PC-3 (cell line): ENCODE measurements around the gene CHPF2. TPM values are rescaled to one million over a fixed set of nuclear protein-coding genes. Genes with fewer than 3 reads are reported as not detected.

Experiments
- ATAC-seq: fragments of 200-7000 bp; cut with Tn5 transposase; 2 replicates; pipeline ENCODE4 v1.9.1; 2020; ENCODE audit warnings: mild to moderate bottlenecking, moderate library complexity
- BruUV-seq: library from RNA; stranded (reverse); fragments of 400-500 nt; replicated peaks from 2 replicates; lab custom pipeline; 2021; lab: Mats Ljungman, UMichigan
- CTCF ChIA-PET: fragments of 300-600 bp; sonication (Branson Sonifier 250); formaldehyde crosslinking; loops from one replicate; lab custom pipeline; 2022; ENCODE audit warnings: antibody characterized with exemption; lab: Charles Lee
- POLR2A ChIA-PET: fragments of 300-600 bp; sonication (Branson Sonifier 250); formaldehyde crosslinking; loops from one replicate; lab custom pipeline; 2022; ENCODE audit warnings: antibody characterized with exemption; ENCODE audit not compliant: unreplicated experiment; lab: Charles Lee
- DNase-seq: peaks from one replicate; pipeline ENCODE4 v3.0.0-alpha.2; 2015
- H2AFZ ChIP-seq: fragments of 300-600 bp; sonication (generic); 2 replicates; pipeline ENCODE4 v1.6.0; 2016; ENCODE audit warnings: antibody characterized with exemption, low read length
- H3F3A ChIP-seq: fragments of 300-600 bp; sonication (generic); one replicate; pipeline ENCODE4 v1.6.0; 2017; ENCODE audit warnings: antibody characterized with exemption, low read length, control low read depth, mild to moderate bottlenecking; ENCODE audit not compliant: unreplicated experiment
- H3K27ac ChIP-seq: fragments of 300-600 bp; sonication (generic); 2 replicates; pipeline ENCODE4 v1.5.1; 2016; ENCODE audit warnings: mild to moderate bottlenecking, low read length
- H3K27me3 ChIP-seq: fragments of 300-600 bp; sonication (generic); 2 replicates; pipeline ENCODE4 v1.6.1; 2016; ENCODE audit warnings: low read length, mixed read lengths
- H3K36me3 ChIP-seq: fragments of 300-600 bp; sonication (generic); 2 replicates; pipeline ENCODE4 v1.6.1; 2016; ENCODE audit warnings: low read depth, mixed run types, low read length, mixed read lengths
- H3K4me1 ChIP-seq: fragments of 300-600 bp; sonication (generic); 2 replicates; pipeline ENCODE4 v1.5.1; 2016; ENCODE audit warnings: low read length; ENCODE audit not compliant: insufficient read depth
- H3K4me2 ChIP-seq: fragments of 300-600 bp; sonication (generic); 2 replicates; pipeline ENCODE4 v1.6.0; 2016; ENCODE audit warnings: low read length
- H3K4me3 ChIP-seq: fragments of 300-600 bp; sonication (generic); 2 replicates; pipeline ENCODE4 v1.5.1; 2016; ENCODE audit warnings: mild to moderate bottlenecking, low read length, mixed read lengths
- H3K79me2 ChIP-seq: fragments of 300-600 bp; sonication (generic); 2 replicates; pipeline ENCODE4 v1.6.1; 2017; ENCODE audit warnings: low read length, mixed read lengths
- H3K9ac ChIP-seq: fragments of 300-600 bp; sonication (generic); 2 replicates; pipeline ENCODE4 v1.6.0; 2016; ENCODE audit warnings: mild to moderate bottlenecking, low read length
- H3K9me2 ChIP-seq: fragments of 300-600 bp; sonication (generic); replicated peaks from 2 replicates; pipeline ENCODE4 v1.6.1; 2016; ENCODE audit warnings: mixed run types, low read length, mixed read lengths
- H3K9me3 ChIP-seq: fragments of 300-600 bp; sonication (generic); 2 replicates; pipeline ENCODE4 v1.6.1; 2016; ENCODE audit warnings: low read length, mixed read lengths
- H4K20me1 ChIP-seq: fragments of 300-600 bp; sonication (generic); 2 replicates; pipeline ENCODE4 v1.6.1; 2016; ENCODE audit warnings: low read length, mixed read lengths
- CTCF ChIP-seq: fragments of 300-600 bp; sonication (generic); conservative IDR thresholded peaks from 2 replicates; pipeline ENCODE4 v1.5.1; 2017; ENCODE audit warnings: antibody characterized with exemption, low read depth, mild to moderate bottlenecking, low read length
- EZH2 ChIP-seq: fragments of 300-600 bp; sonication (generic); IDR thresholded peaks from one replicate; pipeline ENCODE4 v1.6.1; 2017; ENCODE audit warnings: antibody characterized with exemption, mild to moderate bottlenecking, low read length; ENCODE audit not compliant: unreplicated experiment
- EZH2phosphoT487 ChIP-seq: fragments of 300-600 bp; sonication (generic); IDR thresholded peaks from 2 replicates; pipeline ENCODE4 v1.6.1; 2018; ENCODE audit warnings: mild to moderate bottlenecking, antibody characterized with exemption, low read length, borderline replicate concordance
- intact Hi-C: fragments of 100-400 bp; cut with micrococcal nuclease; formaldehyde crosslinking; loops from 2 replicates; pipeline ENCODE4 v1.9.0; 2023
- total RNA-seq: library from RNA; depleted of rRNA; stranded (reverse); fragments of >200 nt; gene quantifications from 2 replicates; pipeline ENCODE4 v1.2.3, GENCODE V29; 2014

Gene CHPF2
- total RNA-seq, 1 experiment from 2014 or later = 30.1 TPM

GRCh38 chr7:151223728-151224127, 8.6 kb upstream of the CHPF2 start:
- CTCF ChIA-PET = no interaction called here
- no peak overlapping the region for H3K9ac ChIP-seq
- ATAC-seq = no peak
- peaks cover 22% of the 10 kb centered on the region for H3K4me1 ChIP-seq
- H3K4me3 ChIP-seq = no peak overlapping the region
- H3K4me2 ChIP-seq = no peak overlapping the region
- DNase-seq = peak; percentile 0
- POLR2A ChIA-PET = no interaction called here
- peaks cover 41% of the 10 kb centered on the region for H3K36me3 ChIP-seq
- no peaks in the 10 kb centered on the region for H3K9me2 ChIP-seq
- TF ChIP-seq EZH2phosphoT487 (no peak), EZH2 (no peak), CTCF (peak; percentile 19; the same call in 1 of the 2 replicates)
- no peak overlapping the region for H2AFZ ChIP-seq
- no peak overlapping the region for H3K27ac ChIP-seq
- peaks cover 28% of the 10 kb centered on the region for H3K79me2 ChIP-seq
- H4K20me1 ChIP-seq = no peaks in the 10 kb centered on the region
- no peaks in the 10 kb centered on the region for H3K9me3 ChIP-seq
- intact Hi-C loops = no loop called here
- no peaks in the 10 kb centered on the region for H3F3A ChIP-seq
- BruUV-seq = no TSS peak
- H3K27me3 ChIP-seq = no peaks in the 10 kb centered on the region

GRCh38 chr7:151225948-151226510, 6.3 kb upstream of the CHPF2 start:
- Histone ChIP-seq H3K4me2 (peak overlapping the region; percentile 97), H3K9me2 (no peaks in the 10 kb centered on the region), H3K9me3 (no peaks in the 10 kb centered on the region), H3K4me3 (peak overlapping the region; percentile 92), H3K79me2 (peaks cover 28% of the 10 kb centered on the region), H3F3A (no peaks in the 10 kb centered on the region), H2AFZ (no peak overlapping the region), H3K9ac (peak overlapping the region; percentile 94), H3K36me3 (peaks cover 35% of the 10 kb centered on the region), H3K27ac (no peak overlapping the region), H4K20me1 (no peaks in the 10 kb centered on the region), H3K4me1 (peaks cover 26% of the 10 kb centered on the region), H3K27me3 (no peaks in the 10 kb centered on the region)
- DNase-seq (peak; percentile 1), ATAC-seq (no peak)
- BruUV-seq = no TSS peak
- CTCF ChIA-PET = no interaction called here
- intact Hi-C loops = no loop called here
- TF ChIP-seq EZH2phosphoT487 (no peak), CTCF (no peak), EZH2 (no peak)
- POLR2A ChIA-PET = no interaction called here

- TSS peak; percentile 31 for BruUV-seq
- no peaks in the 10 kb centered on the region for H3K27me3 ChIP-seq
- intact Hi-C loops = no loop called here
- H3K4me1 ChIP-seq = peaks cover 30% of the 10 kb centered on the region
- H3K27ac ChIP-seq = no peak overlapping the region
- ChIA-PET POLR2A (no interaction called here), CTCF (no interaction called here)
- DNase-seq (no peak), ATAC-seq (peak; percentile 1; the same call in 1 of the 2 replicates)
- TF ChIP-seq CTCF (no peak), EZH2phosphoT487 (no peak), EZH2 (no peak)
- no peaks in the 10 kb centered on the region for H3F3A ChIP-seq
- H3K4me3 ChIP-seq = peak overlapping the region; percentile 92
- H3K9ac ChIP-seq = peak overlapping the region; percentile 94
- peak overlapping the region; percentile 97 for H3K4me2 ChIP-seq
- H3K36me3 ChIP-seq = peaks cover 33% of the 10 kb centered on the region
- no peaks in the 10 kb centered on the region for H4K20me1 ChIP-seq
- no peaks in the 10 kb centered on the region for H3K9me2 ChIP-seq
- H3K9me3 ChIP-seq = no peaks in the 10 kb centered on the region
- peak overlapping the region; percentile 81 for H2AFZ ChIP-seq
- H3K79me2 ChIP-seq = peaks cover 28% of the 10 kb centered on the region
These were observed 5.8 kb upstream of the CHPF2 start for GRCh38 chr7:151226560-151226874.
